HCT116 (cell line): Measurements from ENCODE around the gene CLPSL1. TPM values are rescaled to one million over a fixed set of nuclear protein-coding genes. Genes with fewer than 3 reads are reported as not detected.

Experiments used
- ATAC-seq: fragments of 200-7000 bp; cut with Tn5 transposase; 2 replicates; pipeline ENCODE4 v1.9.1; 2020; ENCODE audit warnings: mild to moderate bottlenecking, moderate library complexity
- BruUV-seq: library from RNA; stranded (reverse); fragments of 400-500 nt; replicated peaks from 2 replicates; lab custom pipeline; 2021; lab: Mats Ljungman, UMichigan
- CTCF ChIA-PET: fragments of 300-600 bp; sonication (Branson Sonifier 250); formaldehyde crosslinking; loops from one replicate; lab custom pipeline; 2021; ENCODE audit warnings: antibody characterized with exemption; lab: Charles Lee
- POLR2A ChIA-PET: fragments of 300-600, 350-600 bp; sonication (Branson Sonifier 250); formaldehyde crosslinking; loops from one replicate; lab custom pipeline; 2021; ENCODE audit warnings: antibody characterized with exemption; lab: Charles Lee
- RAD21 ChIA-PET, 2 experiments: fragments of 300-600 bp; sonication (Branson Sonifier 250); formaldehyde crosslinking; loops; one replicate each; lab custom pipeline; 2023; ENCODE audit warnings: low total read pairs in 2 of 2; ENCODE audit not compliant: uncharacterized antibody in 2 of 2, unreplicated experiment in 2 of 2, low non-redundant PET in 1 of 2; lab: Charles Lee
- DNase-seq: peaks from one replicate; pipeline ENCODE4 v3.0.0-alpha.2; 2010; ENCODE audit warnings: low read depth, low spot score
- H2AFZ ChIP-seq: fragments of 200-600 bp; shearing (Covaris generic), sonication (generic); 2 replicates; pipeline ENCODE4 v1.6.1; 2017; ENCODE audit warnings: low read depth, mixed run types, mixed read lengths, antibody characterized with exemption, low read length; ENCODE audit not compliant: poor library complexity, severe bottlenecking
- H3K27ac ChIP-seq: 2 replicates; pipeline ENCODE4 v1.5.1; 2012; ENCODE audit warnings: low read depth, low read length
- H3K27me3 ChIP-seq: fragments of 200-600 bp; sonication (generic); 2 replicates; pipeline ENCODE4 v1.6.1; 2016; ENCODE audit warnings: mixed run types, low read length, mixed read lengths; ENCODE audit not compliant: insufficient read depth
- H3K36me3 ChIP-seq, 2 experiments: fragments of 200-500 bp in 1 of 2; fragments of 200-600 bp in 1 of 2; sonication (Bioruptor generic) in 1 of 2; sonication (generic) in 1 of 2; 2 replicates each; pipeline versions ENCODE4 v1.5.1 to v1.6.1; 2014 to 2016; ENCODE audit warnings: low read length in 2 of 2, inconsistent platforms in 1 of 2, mixed read lengths in 1 of 2, mixed run types in 1 of 2; ENCODE audit not compliant: insufficient read depth in 2 of 2, control insufficient read depth in 1 of 2
- H3K4me1 ChIP-seq, 2 experiments: fragments of 200-600 bp in 1 of 2; sonication (generic) in 1 of 2; 2 replicates each; pipeline versions ENCODE4 v1.5.1 to v1.6.1; 2012 to 2017; ENCODE audit warnings: low read length in 2 of 2, inconsistent platforms in 1 of 2, mild to moderate bottlenecking in 1 of 2, mixed read lengths in 1 of 2, mixed run types in 1 of 2, moderate library complexity in 1 of 2; ENCODE audit not compliant: insufficient read depth in 2 of 2, control insufficient read depth in 1 of 2
- H3K4me2 ChIP-seq: fragments of 200-600 bp; sonication (generic); 2 replicates; pipeline ENCODE4 v1.6.1; 2017; ENCODE audit warnings: mixed run types, low read length, mixed read lengths
- H3K4me3 ChIP-seq, 2 experiments: fragments of 200-600 bp in 1 of 2; sonication (generic) in 1 of 2; replicated peaks in 1 of 2; 2 replicates each; pipeline ENCODE4 v1.5.1; 2011 to 2016; ENCODE audit warnings: low read length in 2 of 2, control low read depth in 1 of 2, low read depth in 1 of 2, mild to moderate bottlenecking in 1 of 2, mixed read lengths in 1 of 2, mixed run types in 1 of 2
- H3K79me2 ChIP-seq: fragments of 200-600 bp; sonication (generic); 2 replicates; pipeline ENCODE4 v1.6.1; 2017; ENCODE audit warnings: mild to moderate bottlenecking, mixed run types, low read length, moderate library complexity, mixed read lengths; ENCODE audit not compliant: insufficient read depth
- H3K9ac ChIP-seq: fragments of 200-600 bp; sonication (generic); 2 replicates; pipeline ENCODE4 v1.6.1; 2016; ENCODE audit warnings: low read length, mixed read lengths
- H3K9me2 ChIP-seq: fragments of 200-600 bp; sonication (generic), shearing (Covaris generic); 2 replicates; pipeline ENCODE4 v1.6.1; 2017; ENCODE audit warnings: mixed run types, mild to moderate bottlenecking, moderate library complexity; ENCODE audit not compliant: insufficient read depth
- H3K9me3 ChIP-seq, 2 experiments: fragments of 200-500 bp in 1 of 2; fragments of 200-600 bp in 1 of 2; sonication (Bioruptor generic) in 1 of 2; sonication (generic) in 1 of 2; 2 replicates each; pipeline ENCODE4 v1.6.1; 2014 to 2017; ENCODE audit warnings: low read length in 2 of 2, mixed read lengths in 2 of 2, inconsistent platforms in 1 of 2, low read depth in 1 of 2, mild to moderate bottlenecking in 1 of 2, mixed run types in 1 of 2, moderate library complexity in 1 of 2; ENCODE audit not compliant: control insufficient read depth in 1 of 2, insufficient read depth in 1 of 2
- H4K20me1 ChIP-seq: fragments of 200-600 bp; sonication (generic), shearing (Covaris generic); 2 replicates; pipeline ENCODE4 v1.6.1; 2017; ENCODE audit warnings: mixed run types, mild to moderate bottlenecking, moderate library complexity; ENCODE audit not compliant: insufficient read depth
- EGR1 ChIP-seq: IDR thresholded peaks from 2 replicates; pipeline ENCODE4 v1.6.1; 2012; ENCODE audit warnings: low read depth
- EZH2 ChIP-seq: fragments of 200-600 bp; sonication (generic); IDR thresholded peaks from 2 replicates; pipeline ENCODE4 v1.6.1; 2017; ENCODE audit warnings: antibody characterized with exemption, mixed run types
- EZH2phosphoT487 ChIP-seq: fragments of 200-600 bp; IDR thresholded peaks from 2 replicates; pipeline ENCODE4 v1.6.1; 2018; ENCODE audit warnings: antibody characterized with exemption, borderline replicate concordance
- FOSL1 ChIP-seq: IDR thresholded peaks from 2 replicates; pipeline ENCODE4 v1.6.1; 2012; ENCODE audit warnings: low read depth
- POLR2A ChIP-seq: IDR thresholded peaks from 2 replicates; pipeline ENCODE4 v1.7.0; 2011; ENCODE audit warnings: borderline replicate concordance; ENCODE audit not compliant: insufficient read depth, insufficient read length; ENCODE audit errors: extremely low read depth
- RAD21 ChIP-seq: IDR thresholded peaks from 2 replicates; pipeline ENCODE4 v1.6.1; 2012; ENCODE audit warnings: low read depth, mild to moderate bottlenecking
- SP1 ChIP-seq: IDR thresholded peaks from 2 replicates; pipeline ENCODE4 v1.6.1; 2012; ENCODE audit warnings: low read depth
- SRF ChIP-seq: IDR thresholded peaks from 2 replicates; pipeline ENCODE4 v1.6.1; 2012; ENCODE audit warnings: low read depth
- TCF7L2 ChIP-seq: IDR thresholded peaks from 2 replicates; pipeline ENCODE4 v1.7.0; 2011; ENCODE audit warnings: borderline replicate concordance, inconsistent platforms; ENCODE audit not compliant: insufficient read depth, insufficient read length; ENCODE audit errors: extremely low read depth
- YY1 ChIP-seq: IDR thresholded peaks from 2 replicates; pipeline ENCODE4 v1.6.1; 2011; ENCODE audit warnings: low read length, low read depth, moderate library complexity, mild to moderate bottlenecking; ENCODE audit not compliant: insufficient replicate concordance; ENCODE audit errors: extremely low read depth
- ZFX ChIP-seq: fragments of 450-650 bp; IDR thresholded peaks from 2 replicates; pipeline ENCODE4 v1.6.1; 2017
- intact Hi-C: fragments of 100-400 bp; cut with micrococcal nuclease; formaldehyde crosslinking; loops from 2 replicates; pipeline ENCODE4 v1.10.0; 2022
- total RNA-seq: library from RNA; stranded (reverse); gene quantifications from one replicate; pipeline ENCODE4 v1.2.1, GENCODE V29; 2021; ENCODE audit not compliant: unreplicated experiment
- TF ChIP-seq, protein P1 (sequence below): IDR thresholded peaks from 2 replicates; pipeline ENCODE4 v1.6.1; 2012; ENCODE audit warnings: low read depth
- TF ChIP-seq, protein P2 (sequence below): IDR thresholded peaks from 2 replicates; pipeline ENCODE4 v1.6.1; 2012

Gene CLPSL1
- total RNA-seq, 1 experiment from 2014 or later = not detected

DNA sequence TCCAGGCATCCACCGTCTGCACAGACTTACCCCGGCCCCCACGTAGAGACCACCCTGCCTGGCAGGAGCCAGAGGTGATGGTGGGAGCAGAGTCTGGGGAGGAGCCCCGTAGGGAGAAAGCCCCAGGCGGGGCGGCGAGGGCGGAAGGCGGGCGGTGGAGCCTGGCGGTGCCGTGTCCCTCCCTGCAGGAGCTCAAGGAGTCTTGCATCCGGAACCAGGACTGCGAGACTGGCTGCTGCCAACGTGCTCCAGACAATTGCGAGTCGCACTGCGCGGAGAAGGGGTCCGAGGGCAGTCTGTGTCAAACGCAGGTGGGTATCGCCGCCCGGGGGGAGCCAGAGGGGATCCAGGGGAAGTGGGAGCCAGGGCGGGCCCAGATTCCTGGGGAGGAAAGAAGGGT is 6.0 kb downstream of the CLPSL1 start:
- H3K36me3 ChIP-seq = no peaks in the 10 kb centered on the region
- no peak overlapping the region for H3K27ac ChIP-seq
- no peak overlapping the region for H3K4me3 ChIP-seq
- peaks cover 6 to 9% of the 10 kb centered on the region in 2 experiments; a peak in 3 of 4 replicates for H3K4me1 ChIP-seq
- H3K9me2 ChIP-seq = no peaks in the 10 kb centered on the region
- CTCF ChIA-PET = no interaction called here
- H3K79me2 ChIP-seq = no peaks in the 10 kb centered on the region
- no peak for DNase-seq
- H3K9ac ChIP-seq = no peak overlapping the region
- no peak overlapping the region for H2AFZ ChIP-seq
- BruUV-seq = no TSS peak
- RAD21 ChIA-PET = no interaction called here
- TF ChIP-seq EZH2phosphoT487 = no peak
- TF ChIP-seq SRF = no peak
- no peak for TF ChIP-seq TCF7L2
- no peak for TF ChIP-seq ZFX
- no peak for TF ChIP-seq EGR1
- no peak for TF ChIP-seq SP1
- TF ChIP-seq RAD21 = no peak
- TF ChIP-seq, protein P1, sequence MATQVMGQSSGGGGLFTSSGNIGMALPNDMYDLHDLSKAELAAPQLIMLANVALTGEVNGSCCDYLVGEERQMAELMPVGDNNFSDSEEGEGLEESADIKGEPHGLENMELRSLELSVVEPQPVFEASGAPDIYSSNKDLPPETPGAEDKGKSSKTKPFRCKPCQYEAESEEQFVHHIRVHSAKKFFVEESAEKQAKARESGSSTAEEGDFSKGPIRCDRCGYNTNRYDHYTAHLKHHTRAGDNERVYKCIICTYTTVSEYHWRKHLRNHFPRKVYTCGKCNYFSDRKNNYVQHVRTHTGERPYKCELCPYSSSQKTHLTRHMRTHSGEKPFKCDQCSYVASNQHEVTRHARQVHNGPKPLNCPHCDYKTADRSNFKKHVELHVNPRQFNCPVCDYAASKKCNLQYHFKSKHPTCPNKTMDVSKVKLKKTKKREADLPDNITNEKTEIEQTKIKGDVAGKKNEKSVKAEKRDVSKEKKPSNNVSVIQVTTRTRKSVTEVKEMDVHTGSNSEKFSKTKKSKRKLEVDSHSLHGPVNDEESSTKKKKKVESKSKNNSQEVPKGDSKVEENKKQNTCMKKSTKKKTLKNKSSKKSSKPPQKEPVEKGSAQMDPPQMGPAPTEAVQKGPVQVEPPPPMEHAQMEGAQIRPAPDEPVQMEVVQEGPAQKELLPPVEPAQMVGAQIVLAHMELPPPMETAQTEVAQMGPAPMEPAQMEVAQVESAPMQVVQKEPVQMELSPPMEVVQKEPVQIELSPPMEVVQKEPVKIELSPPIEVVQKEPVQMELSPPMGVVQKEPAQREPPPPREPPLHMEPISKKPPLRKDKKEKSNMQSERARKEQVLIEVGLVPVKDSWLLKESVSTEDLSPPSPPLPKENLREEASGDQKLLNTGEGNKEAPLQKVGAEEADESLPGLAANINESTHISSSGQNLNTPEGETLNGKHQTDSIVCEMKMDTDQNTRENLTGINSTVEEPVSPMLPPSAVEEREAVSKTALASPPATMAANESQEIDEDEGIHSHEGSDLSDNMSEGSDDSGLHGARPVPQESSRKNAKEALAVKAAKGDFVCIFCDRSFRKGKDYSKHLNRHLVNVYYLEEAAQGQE = no peak
- TF ChIP-seq, protein P2, sequence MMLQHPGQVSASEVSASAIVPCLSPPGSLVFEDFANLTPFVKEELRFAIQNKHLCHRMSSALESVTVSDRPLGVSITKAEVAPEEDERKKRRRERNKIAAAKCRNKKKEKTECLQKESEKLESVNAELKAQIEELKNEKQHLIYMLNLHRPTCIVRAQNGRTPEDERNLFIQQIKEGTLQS = no peak
- no peak for TF ChIP-seq FOSL1
- no peak for TF ChIP-seq YY1
- no peak for TF ChIP-seq POLR2A
- TF ChIP-seq EZH2 = no peak
- no peak overlapping the region for H3K4me2 ChIP-seq
- H3K27me3 ChIP-seq = peaks cover 21% of the 10 kb centered on the region; the same call in 1 of the 2 replicates
- no peak for ATAC-seq
- H3K9me3 ChIP-seq = no peaks in the 10 kb centered on the region
- H4K20me1 ChIP-seq = no peaks in the 10 kb centered on the region
- POLR2A ChIA-PET = no interaction called here
- intact Hi-C loops = no loop called here
